ENCODE data around the gene DENND1B.
A peak's percentile ranks its signal among the peaks of the same experiment; 100 is the strongest.

Gene DENND1B

DNA sequence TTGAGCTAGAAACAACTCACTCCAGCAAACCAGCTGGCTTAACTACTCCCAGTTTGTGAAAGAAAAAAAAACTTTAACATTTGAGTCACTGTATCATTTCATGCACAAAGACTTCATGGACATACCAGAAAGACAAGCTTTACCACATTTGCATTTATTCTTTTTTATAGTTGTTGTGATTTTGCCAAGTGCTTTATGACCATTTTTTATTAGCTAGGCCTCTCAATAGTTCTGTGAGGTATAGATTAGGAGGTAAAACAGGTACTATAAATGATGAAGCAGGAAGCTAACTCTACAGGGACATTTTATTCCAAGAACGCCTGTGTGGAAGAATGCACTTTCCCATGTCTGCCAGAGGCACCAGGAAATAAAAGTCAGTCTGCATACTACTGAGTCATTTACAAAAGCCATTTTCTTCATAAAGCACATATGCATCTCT is 8.2 kb upstream of the DENND1B start:
- no peaks in the 10 kb centered on the region for H3K27me3 ChIP-seq (ENCODE audit: insufficient read depth, poor library complexity, severe bottlenecking)
- no peak overlapping the region for H3K4me3 ChIP-seq (ENCODE audit: severe bottlenecking)
- ATAC-seq (ENCODE audit: low read depth) (peak; percentile 65), DNase-seq (ENCODE audit: low spot score) (no peak)
- H3K36me3 ChIP-seq (ENCODE audit: low read depth): no peaks in the 10 kb centered on the region
- H3K9me3 ChIP-seq (ENCODE audit: severe bottlenecking): no peaks in the 10 kb centered on the region
- peaks cover 41% of the 10 kb centered on the region for H3K4me1 ChIP-seq (ENCODE audit: insufficient read depth, poor library complexity, severe bottlenecking)
- H3K27ac ChIP-seq (ENCODE audit: poor library complexity, severe bottlenecking): peak overlapping the region; percentile 82
- TF ChIP-seq, protein P1, sequence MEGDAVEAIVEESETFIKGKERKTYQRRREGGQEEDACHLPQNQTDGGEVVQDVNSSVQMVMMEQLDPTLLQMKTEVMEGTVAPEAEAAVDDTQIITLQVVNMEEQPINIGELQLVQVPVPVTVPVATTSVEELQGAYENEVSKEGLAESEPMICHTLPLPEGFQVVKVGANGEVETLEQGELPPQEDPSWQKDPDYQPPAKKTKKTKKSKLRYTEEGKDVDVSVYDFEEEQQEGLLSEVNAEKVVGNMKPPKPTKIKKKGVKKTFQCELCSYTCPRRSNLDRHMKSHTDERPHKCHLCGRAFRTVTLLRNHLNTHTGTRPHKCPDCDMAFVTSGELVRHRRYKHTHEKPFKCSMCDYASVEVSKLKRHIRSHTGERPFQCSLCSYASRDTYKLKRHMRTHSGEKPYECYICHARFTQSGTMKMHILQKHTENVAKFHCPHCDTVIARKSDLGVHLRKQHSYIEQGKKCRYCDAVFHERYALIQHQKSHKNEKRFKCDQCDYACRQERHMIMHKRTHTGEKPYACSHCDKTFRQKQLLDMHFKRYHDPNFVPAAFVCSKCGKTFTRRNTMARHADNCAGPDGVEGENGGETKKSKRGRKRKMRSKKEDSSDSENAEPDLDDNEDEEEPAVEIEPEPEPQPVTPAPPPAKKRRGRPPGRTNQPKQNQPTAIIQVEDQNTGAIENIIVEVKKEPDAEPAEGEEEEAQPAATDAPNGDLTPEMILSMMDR (IDR thresholded peaks at IDR 0.05; ENCODE audit: poor library complexity, severe bottlenecking): no peak

DNA sequence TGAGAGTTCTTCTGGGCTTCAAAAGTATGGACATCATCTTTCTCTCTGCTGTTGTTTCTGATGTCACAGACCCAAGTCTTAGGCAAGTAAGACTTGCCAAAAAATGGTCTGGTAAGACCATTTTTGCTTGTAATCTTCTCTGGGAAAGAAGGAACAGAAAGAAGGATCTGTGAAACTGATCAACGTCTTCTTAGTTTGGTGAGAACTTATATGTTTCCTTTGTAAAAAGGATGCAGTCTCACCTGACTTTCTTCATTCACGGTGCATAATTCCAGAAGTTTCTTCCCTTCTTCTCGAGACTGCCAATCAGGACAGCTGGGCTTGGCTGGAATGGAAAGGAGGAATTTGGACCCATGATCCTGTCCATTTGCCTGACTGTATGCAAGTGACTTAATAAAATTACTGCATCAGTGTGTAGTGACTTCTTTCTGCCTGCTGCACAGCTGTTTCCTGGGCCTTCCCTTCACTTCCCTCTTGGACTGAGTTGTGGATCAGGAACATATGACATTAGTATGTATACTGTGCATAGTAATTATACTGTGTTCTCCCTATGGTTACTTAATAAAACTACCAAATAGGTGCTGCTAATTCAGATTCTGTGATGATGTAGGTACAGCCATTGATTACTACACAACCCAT is 7.6 kb upstream of the DENND1B start:
- Histone ChIP-seq H3K27ac (ENCODE audit: poor library complexity, severe bottlenecking) (peak overlapping the region; percentile 82), H3K9me3 (ENCODE audit: severe bottlenecking) (no peaks in the 10 kb centered on the region), H3K4me3 (ENCODE audit: severe bottlenecking) (no peak overlapping the region), H3K27me3 (ENCODE audit: insufficient read depth, poor library complexity, severe bottlenecking) (no peaks in the 10 kb centered on the region), H3K36me3 (ENCODE audit: low read depth) (no peaks in the 10 kb centered on the region), H3K4me1 (ENCODE audit: insufficient read depth, poor library complexity, severe bottlenecking) (peaks cover 41% of the 10 kb centered on the region)
- ATAC-seq (ENCODE audit: low read depth) (no peak), DNase-seq (ENCODE audit: low spot score) (no peak)
- TF ChIP-seq, protein P1 (IDR thresholded peaks at IDR 0.05; ENCODE audit: poor library complexity, severe bottlenecking): no peak

- DNase-seq (ENCODE audit: low spot score): no peak
- Histone ChIP-seq H3K36me3 (ENCODE audit: low read depth) (no peaks in the 10 kb centered on the region), H3K4me3 (ENCODE audit: severe bottlenecking) (no peak overlapping the region), H3K9me3 (ENCODE audit: severe bottlenecking) (no peaks in the 10 kb centered on the region), H3K4me1 (ENCODE audit: insufficient read depth, poor library complexity, severe bottlenecking) (peaks cover 40% of the 10 kb centered on the region), H3K27me3 (ENCODE audit: insufficient read depth, poor library complexity, severe bottlenecking) (no peaks in the 10 kb centered on the region), H3K27ac (ENCODE audit: poor library complexity, severe bottlenecking) (peak overlapping the region; percentile 82)
- TF ChIP-seq, protein P1 (IDR thresholded peaks at IDR 0.05; ENCODE audit: poor library complexity, severe bottlenecking): no peak
- ATAC-seq (ENCODE audit: low read depth): peak; percentile 63
Measured at GRCh38 chr1:197781968-197782721, 6.9 kb upstream of the DENND1B start.

- H3K9me3 ChIP-seq (ENCODE audit: severe bottlenecking): no peaks in the 10 kb centered on the region
- H3K27me3 ChIP-seq (ENCODE audit: insufficient read depth, poor library complexity, severe bottlenecking): no peaks in the 10 kb centered on the region
- H3K4me3 ChIP-seq (ENCODE audit: severe bottlenecking): no peak overlapping the region
- no peak for DNase-seq (ENCODE audit: low spot score)
- TF ChIP-seq, protein P1 (IDR thresholded peaks at IDR 0.05; ENCODE audit: poor library complexity, severe bottlenecking): no peak
- no peak for ATAC-seq (ENCODE audit: low read depth)
- peaks cover 46% of the 10 kb centered on the region for H3K4me1 ChIP-seq (ENCODE audit: insufficient read depth, poor library complexity, severe bottlenecking)
- no peak overlapping the region for H3K27ac ChIP-seq (ENCODE audit: poor library complexity, severe bottlenecking)
- H3K36me3 ChIP-seq (ENCODE audit: low read depth): no peaks in the 10 kb centered on the region
Measured at GRCh38 chr1:197779921-197780320, 4.6 kb upstream of the DENND1B start.
